Measurements from ENCODE around the gene R3HDM2.

Gene R3HDM2

DNA sequence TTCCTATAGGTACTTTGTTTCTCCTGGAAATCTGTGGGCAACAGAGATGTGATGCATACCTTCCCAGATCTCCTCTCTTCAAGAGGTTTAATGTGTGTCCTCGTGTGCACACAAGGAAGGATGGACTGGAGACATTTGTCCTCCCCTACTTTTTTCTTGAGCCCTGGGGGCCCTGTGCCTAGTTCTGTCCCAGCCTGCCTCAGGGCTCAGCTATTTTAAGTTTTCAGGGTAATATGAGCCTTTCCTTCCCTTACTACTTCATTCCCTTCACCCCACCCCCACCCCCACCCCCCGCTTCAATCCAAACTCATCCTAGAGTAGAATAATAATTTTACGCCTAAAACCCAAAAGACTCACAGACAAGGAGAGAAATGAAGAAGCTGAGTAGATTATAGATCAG is 180.3 kb downstream of the R3HDM2 start:
- Histone ChIP-seq H3K9me3 (replicated peaks; ENCODE audit: low read length) (no peaks in the 10 kb centered on the region), H3K4me1 (ENCODE audit: control insufficient read depth, insufficient read depth, low read length) (peaks cover 21% of the 10 kb centered on the region), H3K4me2 (ENCODE audit: low read length) (peak overlapping the region; percentile 11), H3K36me3 (ENCODE audit: insufficient read depth, low read length) (peaks cover 9% of the 10 kb centered on the region), H3K4me3 (ENCODE audit: low read length) (no peak overlapping the region), H3K27me3 (ENCODE audit: control insufficient read depth, insufficient read depth, low read length) (no peaks in the 10 kb centered on the region), H3K9ac (ENCODE audit: low read depth, low read length) (no peak overlapping the region)

DNA sequence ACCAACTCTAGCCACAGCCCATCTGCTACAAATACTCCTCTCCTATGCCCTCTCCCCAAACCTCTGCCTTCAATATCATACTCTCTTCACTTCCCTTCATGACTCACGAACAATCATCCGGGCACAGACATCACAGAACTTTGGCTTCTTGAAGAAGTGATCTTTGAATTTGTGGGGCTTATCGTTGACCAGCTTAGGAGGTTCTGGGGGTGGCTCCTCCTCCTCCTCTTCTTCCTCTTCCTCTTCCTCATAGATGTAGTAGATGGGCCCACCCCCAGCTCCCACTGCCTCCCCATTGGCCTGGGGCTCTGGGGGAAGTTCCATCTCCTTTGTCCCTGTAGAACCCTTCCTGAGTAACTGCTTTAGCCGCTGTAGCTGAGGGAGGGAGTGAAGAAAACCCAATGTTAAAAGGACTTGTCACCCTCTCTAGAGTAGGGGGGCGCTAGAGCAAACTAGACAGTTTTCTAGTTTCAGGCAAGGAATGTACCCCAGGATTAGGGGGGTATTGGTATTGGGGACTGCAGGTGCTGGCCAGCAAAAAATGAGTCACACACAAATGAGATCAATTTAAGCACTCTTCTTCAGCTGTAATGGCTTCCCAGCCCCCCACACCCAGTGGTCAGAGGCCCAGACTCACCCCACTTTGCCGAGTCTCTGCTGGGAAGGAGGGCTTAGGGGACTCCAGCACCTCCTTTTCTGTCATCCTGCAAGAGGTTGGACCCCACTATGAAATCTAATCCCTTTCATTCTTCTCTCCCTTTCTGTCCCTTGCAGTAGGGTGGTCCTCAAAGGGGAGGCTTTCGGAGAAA is 181.7 kb downstream of the R3HDM2 start:
- H3K36me3 ChIP-seq (ENCODE audit: insufficient read depth, low read length) = no peaks in the 10 kb centered on the region
- no peaks in the 10 kb centered on the region for H3K9me3 ChIP-seq (replicated peaks; ENCODE audit: low read length)
- peak overlapping the region; percentile 3 for H3K4me2 ChIP-seq (ENCODE audit: low read length)
- no peak overlapping the region for H3K4me3 ChIP-seq (ENCODE audit: low read length)
- H3K4me1 ChIP-seq (ENCODE audit: control insufficient read depth, insufficient read depth, low read length) = peaks cover 23% of the 10 kb centered on the region
- H3K27me3 ChIP-seq (ENCODE audit: control insufficient read depth, insufficient read depth, low read length) = no peaks in the 10 kb centered on the region
- no peak overlapping the region for H3K9ac ChIP-seq (ENCODE audit: low read depth, low read length)

DNA sequence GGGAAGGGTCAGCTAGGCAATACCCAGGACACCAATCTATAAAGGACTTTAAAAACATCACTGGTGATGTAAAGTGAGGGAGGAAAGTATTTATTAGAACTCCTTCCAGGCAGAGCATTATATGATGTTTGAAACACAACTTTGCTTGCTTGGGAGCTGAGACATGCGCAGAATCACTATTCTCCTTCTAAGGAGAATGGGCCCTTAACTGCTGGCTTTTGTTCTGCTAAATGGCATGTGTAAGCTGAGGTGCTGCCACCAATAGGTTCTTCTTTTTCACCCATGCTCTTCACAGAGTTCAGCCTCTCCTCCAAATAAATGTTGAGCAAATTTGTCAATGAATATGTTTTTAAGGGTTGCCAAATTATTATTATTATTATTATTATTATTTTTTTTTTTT is 183.8 kb downstream of the R3HDM2 start:
- Histone ChIP-seq H3K36me3 (ENCODE audit: insufficient read depth, low read length) (no peaks in the 10 kb centered on the region), H3K4me1 (ENCODE audit: control insufficient read depth, insufficient read depth, low read length) (peaks cover 30% of the 10 kb centered on the region), H3K9ac (ENCODE audit: low read depth, low read length) (no peak overlapping the region), H3K27me3 (ENCODE audit: control insufficient read depth, insufficient read depth, low read length) (peaks cover 4% of the 10 kb centered on the region), H3K4me2 (ENCODE audit: low read length) (no peak overlapping the region), H3K9me3 (replicated peaks; ENCODE audit: low read length) (no peaks in the 10 kb centered on the region), H3K4me3 (ENCODE audit: low read length) (no peak overlapping the region)

DNA sequence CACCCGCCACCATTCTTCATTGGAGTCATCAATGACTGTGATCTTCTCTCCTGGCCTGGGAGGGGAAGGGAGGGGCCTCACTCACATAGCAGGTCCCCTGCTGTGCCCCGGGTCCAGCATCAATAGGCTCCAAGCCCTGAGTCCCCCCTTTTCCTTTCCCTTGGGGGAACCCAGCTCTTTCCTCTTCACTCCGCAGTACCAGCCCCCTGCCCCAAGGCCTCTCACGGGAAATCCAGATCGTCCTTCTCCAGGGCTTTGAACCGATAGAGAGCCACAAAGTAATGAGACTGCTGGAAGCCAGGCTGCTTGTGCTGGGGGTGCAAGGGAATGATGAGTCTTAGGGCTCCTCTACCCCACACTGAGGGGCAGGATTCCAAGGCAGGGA is 186.5 kb downstream of the R3HDM2 start:
- no peak overlapping the region for H3K9ac ChIP-seq (ENCODE audit: low read depth, low read length)
- no peak overlapping the region for H3K4me2 ChIP-seq (ENCODE audit: low read length)
- H3K27me3 ChIP-seq (ENCODE audit: control insufficient read depth, insufficient read depth, low read length) = peaks cover 12% of the 10 kb centered on the region
- H3K36me3 ChIP-seq (ENCODE audit: insufficient read depth, low read length) = no peaks in the 10 kb centered on the region
- H3K9me3 ChIP-seq (replicated peaks; ENCODE audit: low read length) = no peaks in the 10 kb centered on the region
- H3K4me3 ChIP-seq (ENCODE audit: low read length) = no peak overlapping the region
- peaks cover 43% of the 10 kb centered on the region for H3K4me1 ChIP-seq (ENCODE audit: control insufficient read depth, insufficient read depth, low read length)

DNA sequence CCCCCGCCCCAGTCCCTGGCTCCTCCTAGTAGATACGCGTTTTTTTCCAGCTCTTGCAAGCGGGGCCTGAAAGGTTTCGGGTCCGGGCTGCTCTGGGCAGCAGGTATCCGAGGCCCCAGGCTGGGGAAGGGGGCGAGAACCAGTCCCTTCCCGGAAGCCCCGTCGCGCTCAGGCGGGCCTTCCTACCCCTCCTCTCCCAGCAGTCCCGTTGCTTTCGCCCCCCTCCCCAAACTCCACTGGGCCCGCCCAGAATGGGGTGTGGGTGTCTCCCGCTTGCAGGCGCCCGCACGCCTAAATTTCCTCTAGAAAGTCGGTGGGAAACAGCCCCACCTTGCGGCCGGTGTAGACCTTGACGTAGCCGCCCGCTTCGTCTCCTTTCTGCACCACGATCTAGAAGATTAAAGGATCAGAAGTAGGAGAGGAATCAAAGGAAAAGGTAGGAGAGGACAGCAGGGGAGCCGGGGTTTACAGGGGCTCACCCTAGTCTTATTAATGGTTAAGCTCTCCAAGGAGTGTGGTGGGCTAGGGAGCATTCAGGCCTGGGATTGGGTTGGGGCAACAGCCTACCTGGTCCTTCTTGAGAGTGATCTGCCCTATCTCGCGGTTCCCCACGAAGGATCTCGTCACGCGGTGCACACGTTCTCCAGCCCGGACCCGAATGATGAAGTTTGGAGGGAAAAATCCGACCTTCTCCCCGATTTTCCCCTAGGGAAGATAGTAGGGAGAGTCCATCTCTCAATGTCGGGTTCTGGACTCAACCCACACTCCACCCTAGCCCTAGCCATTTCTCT is 187.1 kb downstream of the R3HDM2 start:
- H3K9ac ChIP-seq (ENCODE audit: low read depth, low read length) = no peak overlapping the region
- H3K4me1 ChIP-seq (ENCODE audit: control insufficient read depth, insufficient read depth, low read length) = peaks cover 41% of the 10 kb centered on the region
- H3K9me3 ChIP-seq (replicated peaks; ENCODE audit: low read length) = no peaks in the 10 kb centered on the region
- H3K27me3 ChIP-seq (ENCODE audit: control insufficient read depth, insufficient read depth, low read length) = peaks cover 12% of the 10 kb centered on the region
- H3K4me3 ChIP-seq (ENCODE audit: low read length) = no peak overlapping the region
- no peaks in the 10 kb centered on the region for H3K36me3 ChIP-seq (ENCODE audit: insufficient read depth, low read length)
- H3K4me2 ChIP-seq (ENCODE audit: low read length) = no peak overlapping the region

DNA sequence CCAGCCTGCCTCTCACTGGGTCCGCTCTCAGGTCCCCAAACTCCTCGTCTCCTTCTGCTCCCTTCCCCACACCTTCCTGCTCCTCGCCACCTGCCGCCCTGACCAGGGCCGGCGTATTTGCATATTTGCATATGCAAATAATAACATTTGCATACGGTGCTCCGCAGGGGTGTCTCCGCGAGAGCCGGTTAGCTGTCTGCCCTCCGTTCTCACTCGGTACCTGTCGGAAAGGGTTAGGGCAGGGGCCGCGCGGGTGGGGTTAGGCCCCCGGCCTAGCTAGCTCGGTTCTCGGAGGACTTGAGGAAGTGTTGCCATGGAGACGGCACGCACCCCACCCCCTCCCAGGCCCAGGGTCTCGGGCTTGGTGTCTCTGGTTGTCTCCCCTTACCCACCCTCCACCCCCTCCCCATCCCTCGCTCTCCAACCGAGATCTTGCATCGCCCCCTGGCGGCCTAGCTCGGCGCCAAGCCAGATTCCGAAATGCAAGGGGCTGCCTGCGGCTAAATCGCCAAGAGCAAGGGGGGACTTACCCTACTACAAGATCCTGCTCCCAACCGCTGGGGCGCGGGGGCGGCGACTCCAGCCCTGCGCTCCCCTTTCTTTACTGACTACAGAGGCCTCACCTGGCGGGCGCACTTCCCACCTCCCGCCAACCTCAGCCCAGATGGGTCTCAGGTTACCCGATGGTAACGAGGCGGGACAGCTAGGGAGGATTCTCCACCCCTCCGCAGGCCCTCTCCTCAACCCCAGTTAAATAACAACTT is 188.0 kb downstream of the R3HDM2 start:
- H3K4me1 ChIP-seq (ENCODE audit: control insufficient read depth, insufficient read depth, low read length) = peaks cover 48% of the 10 kb centered on the region
- H3K9ac ChIP-seq (ENCODE audit: low read depth, low read length) = no peak overlapping the region
- H3K36me3 ChIP-seq (ENCODE audit: insufficient read depth, low read length) = no peaks in the 10 kb centered on the region
- H3K4me2 ChIP-seq (ENCODE audit: low read length) = peak overlapping the region; percentile 64
- no peaks in the 10 kb centered on the region for H3K9me3 ChIP-seq (replicated peaks; ENCODE audit: low read length)
- peaks cover 12% of the 10 kb centered on the region for H3K27me3 ChIP-seq (ENCODE audit: control insufficient read depth, insufficient read depth, low read length)
- H3K4me3 ChIP-seq (ENCODE audit: low read length) = peak overlapping the region; percentile 18

DNA sequence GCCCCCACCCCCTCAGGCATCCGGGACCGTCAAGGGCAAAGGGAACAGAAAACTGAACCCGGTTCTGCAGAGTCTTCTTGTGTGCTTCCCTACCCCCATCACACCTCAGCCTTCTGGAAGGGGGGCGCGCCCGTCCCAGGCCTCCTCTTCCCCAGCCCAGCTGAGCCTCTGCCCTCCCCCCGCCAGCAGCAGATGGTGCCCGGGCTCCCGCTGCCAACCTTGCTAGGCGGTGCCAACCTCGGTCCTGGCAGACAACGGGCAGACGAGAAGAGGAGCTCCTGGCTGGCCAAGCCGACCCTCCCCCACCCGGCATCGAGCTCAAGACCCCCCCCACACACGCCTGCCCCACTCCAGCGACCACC is 188.5 kb downstream of the R3HDM2 start:
- H3K4me3 ChIP-seq (ENCODE audit: low read length) = no peak overlapping the region
- H3K9ac ChIP-seq (ENCODE audit: low read depth, low read length) = no peak overlapping the region
- no peaks in the 10 kb centered on the region for H3K36me3 ChIP-seq (ENCODE audit: insufficient read depth, low read length)
- H3K4me1 ChIP-seq (ENCODE audit: control insufficient read depth, insufficient read depth, low read length) = peaks cover 49% of the 10 kb centered on the region
- H3K4me2 ChIP-seq (ENCODE audit: low read length) = peak overlapping the region; percentile 64
- peaks cover 12% of the 10 kb centered on the region for H3K27me3 ChIP-seq (ENCODE audit: control insufficient read depth, insufficient read depth, low read length)
- H3K9me3 ChIP-seq (replicated peaks; ENCODE audit: low read length) = no peaks in the 10 kb centered on the region

DNA sequence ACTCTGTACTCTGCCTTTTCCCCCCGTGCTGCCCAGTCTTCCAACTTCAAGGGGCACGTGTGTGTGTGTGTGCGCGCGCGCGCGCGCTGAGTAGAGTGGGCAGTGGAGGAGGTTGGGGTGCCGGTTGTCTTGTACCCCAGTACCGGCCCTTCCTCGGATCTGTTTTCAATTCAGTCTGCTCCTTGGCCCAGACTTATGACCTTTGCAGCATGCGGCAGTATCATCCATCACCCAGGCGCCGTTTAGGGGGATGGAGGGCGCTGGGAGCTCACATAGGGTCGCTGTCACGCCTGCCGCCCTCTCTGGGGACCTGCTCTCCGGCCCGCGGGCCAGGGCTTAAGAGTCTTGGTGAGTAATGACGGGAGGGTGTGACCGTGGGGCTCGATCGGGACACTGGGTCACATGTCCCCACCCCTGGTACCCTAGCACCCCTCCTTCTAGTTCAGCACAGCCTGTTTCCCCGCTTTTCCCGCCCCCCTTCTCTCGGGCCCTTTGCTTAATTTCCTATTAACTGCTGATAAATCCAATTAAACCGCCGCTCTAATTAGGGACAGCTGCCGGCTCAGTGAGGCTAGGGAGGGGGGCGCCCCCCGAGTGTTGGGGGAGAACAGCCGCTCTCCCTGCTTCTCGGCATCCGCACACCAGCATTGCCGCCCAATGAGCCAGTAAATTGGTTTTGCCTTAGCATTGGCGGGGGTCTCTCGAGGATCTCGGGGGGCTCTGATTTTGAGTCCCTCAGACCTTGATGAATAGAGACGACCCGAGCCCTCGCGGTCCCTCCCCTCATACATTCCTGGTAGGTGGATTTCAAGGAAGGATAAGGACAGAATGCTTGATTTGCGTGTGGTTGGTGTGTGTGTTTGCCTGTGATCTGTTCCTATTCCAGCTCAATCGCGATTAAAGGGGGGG is 189.2 kb downstream of the R3HDM2 start:
- H3K36me3 ChIP-seq (ENCODE audit: insufficient read depth, low read length) = no peaks in the 10 kb centered on the region
- peaks cover 49% of the 10 kb centered on the region for H3K4me1 ChIP-seq (ENCODE audit: control insufficient read depth, insufficient read depth, low read length)
- H3K4me3 ChIP-seq (ENCODE audit: low read length) = no peak overlapping the region
- H3K27me3 ChIP-seq (ENCODE audit: control insufficient read depth, insufficient read depth, low read length) = peaks cover 12% of the 10 kb centered on the region
- H3K9me3 ChIP-seq (replicated peaks; ENCODE audit: low read length) = no peaks in the 10 kb centered on the region
- no peak overlapping the region for H3K9ac ChIP-seq (ENCODE audit: low read depth, low read length)
- H3K4me2 ChIP-seq (ENCODE audit: low read length) = peak overlapping the region; percentile 99

DNA sequence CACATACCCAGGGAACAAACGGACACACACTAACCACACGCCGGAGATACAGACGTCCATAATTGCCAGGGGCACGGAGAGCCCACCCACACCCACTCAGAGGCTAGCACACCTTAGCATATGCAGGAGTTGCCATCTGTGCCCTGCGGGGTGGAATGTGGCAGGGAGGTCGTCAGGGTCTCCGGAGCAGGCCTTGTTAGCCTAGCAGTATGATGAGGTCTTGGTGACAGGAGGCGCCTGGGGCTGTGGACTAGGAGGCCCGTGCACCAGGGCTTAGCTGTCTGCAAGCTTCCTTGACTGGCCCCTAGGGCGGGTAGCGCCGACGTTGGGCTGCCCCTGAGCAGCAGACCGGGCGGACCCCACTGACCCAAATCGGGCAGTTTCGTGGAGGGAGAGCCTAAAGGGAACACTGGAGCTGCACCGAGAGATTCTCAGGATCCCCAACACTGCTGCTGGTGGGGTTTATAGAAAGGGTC is 189.9 kb downstream of the R3HDM2 start:
- Histone ChIP-seq H3K36me3 (ENCODE audit: insufficient read depth, low read length) (no peaks in the 10 kb centered on the region), H3K9me3 (replicated peaks; ENCODE audit: low read length) (no peaks in the 10 kb centered on the region), H3K9ac (ENCODE audit: low read depth, low read length) (peak overlapping the region; percentile 79), H3K4me3 (ENCODE audit: low read length) (peak overlapping the region; percentile 85), H3K4me1 (ENCODE audit: control insufficient read depth, insufficient read depth, low read length) (peaks cover 49% of the 10 kb centered on the region), H3K27me3 (ENCODE audit: control insufficient read depth, insufficient read depth, low read length) (peaks cover 12% of the 10 kb centered on the region), H3K4me2 (ENCODE audit: low read length) (peak overlapping the region; percentile 99)

DNA sequence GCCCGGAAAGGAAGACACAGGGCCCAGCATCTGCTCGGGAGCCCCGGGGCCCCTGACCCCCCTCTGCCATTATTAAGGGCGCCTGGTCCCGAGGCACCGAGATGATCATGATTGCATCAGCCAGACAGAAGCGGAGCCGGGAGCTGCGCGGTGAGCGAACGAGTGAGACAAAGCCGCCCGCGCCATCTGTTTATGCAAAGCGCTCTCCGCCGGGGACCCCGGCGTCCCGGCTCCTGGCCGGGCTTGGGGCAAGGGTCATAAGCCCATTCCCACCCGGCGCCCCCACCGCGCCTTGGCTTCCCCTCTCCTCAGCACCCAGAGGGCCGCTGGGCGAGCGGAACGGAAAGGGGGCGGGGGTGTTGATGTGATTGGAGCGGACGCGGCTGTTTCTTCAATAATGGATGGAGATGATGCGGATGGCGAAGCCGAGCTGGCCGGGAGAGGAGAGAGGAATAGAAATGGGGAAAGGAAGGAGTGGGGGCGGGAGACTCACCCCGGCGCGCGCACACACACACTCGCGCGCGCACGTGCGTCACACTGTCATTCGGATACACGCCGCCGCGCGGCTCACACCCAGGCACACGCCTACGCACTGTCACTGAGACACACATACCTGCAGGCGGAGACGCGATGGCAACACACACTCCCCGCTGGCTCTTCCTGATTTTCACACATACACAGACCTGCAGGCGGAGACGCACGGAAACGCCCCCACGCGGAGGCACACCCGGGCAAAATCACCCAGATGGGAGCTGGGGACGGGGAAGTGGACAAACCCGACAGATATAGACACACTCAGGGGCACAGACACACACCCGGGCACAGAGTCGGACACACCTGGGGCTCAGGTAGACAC is 190.5 kb downstream of the R3HDM2 start:
- peaks cover 12% of the 10 kb centered on the region for H3K27me3 ChIP-seq (ENCODE audit: control insufficient read depth, insufficient read depth, low read length)
- H3K9ac ChIP-seq (ENCODE audit: low read depth, low read length) = peak overlapping the region; percentile 79
- H3K4me1 ChIP-seq (ENCODE audit: control insufficient read depth, insufficient read depth, low read length) = peaks cover 49% of the 10 kb centered on the region

More for the DNA sequence above, 190.5 kb downstream of the R3HDM2 start:
- H3K9me3 ChIP-seq (replicated peaks; ENCODE audit: low read length) = no peaks in the 10 kb centered on the region
- peak overlapping the region; percentile 85 for H3K4me3 ChIP-seq (ENCODE audit: low read length)
- H3K36me3 ChIP-seq (ENCODE audit: insufficient read depth, low read length) = peaks cover 6% of the 10 kb centered on the region
- H3K4me2 ChIP-seq (ENCODE audit: low read length) = peak overlapping the region; percentile 99
